Liver (tissue), 9 donors: ENCODE results near the gene TANGO6. TPM values are rescaled to one million over a fixed set of nuclear protein-coding genes. Genes with fewer than 3 reads are reported as not detected.

ENCODE experiments used
- DNase-seq: peaks from one replicate; pipeline ENCODE4 v3.0.0-alpha.2; 2017; ENCODE audit warnings: low spot score
- H3K27ac ChIP-seq, 2 donors: one replicate each; pipeline ENCODE4 v1.7.0; 2013; ENCODE audit warnings: inconsistent platforms in 2 of 2, low read length in 2 of 2, control low read depth in 1 of 2, low read depth in 1 of 2, mild to moderate bottlenecking in 1 of 2
- H3K27me3 ChIP-seq, 4 donors: one replicate each; pipeline versions ENCODE4 v1.6.1 to v1.7.0; 2013; ENCODE audit warnings: low read length in 3 of 4, inconsistent platforms in 1 of 4, mild to moderate bottlenecking in 1 of 4, moderate library complexity in 1 of 4; ENCODE audit not compliant: control insufficient read depth in 4 of 4, insufficient read depth in 4 of 4
- H3K36me3 ChIP-seq, 4 donors: one replicate each; pipeline versions ENCODE4 v1.6.1 to v1.7.0; 2013; ENCODE audit warnings: low read length in 3 of 4, mild to moderate bottlenecking in 3 of 4, low read depth in 1 of 4, moderate library complexity in 1 of 4; ENCODE audit not compliant: control insufficient read depth in 4 of 4, insufficient read depth in 3 of 4
- H3K4me1 ChIP-seq, 4 donors: one replicate each; pipeline versions ENCODE4 v1.6.1 to v1.7.0; 2013; ENCODE audit warnings: low read length in 3 of 4, mild to moderate bottlenecking in 3 of 4, moderate library complexity in 1 of 4; ENCODE audit not compliant: control insufficient read depth in 4 of 4, insufficient read depth in 4 of 4
- H3K4me3 ChIP-seq, 3 donors: one replicate each; pipeline versions ENCODE4 v1.6.1 to v1.7.0; 2013; ENCODE audit warnings: low read length in 3 of 3, control low read depth in 1 of 3, low read depth in 1 of 3, mild to moderate bottlenecking in 1 of 3
- H3K9ac ChIP-seq, 2 donors: one replicate each; pipeline ENCODE4 v1.7.0; 2013; ENCODE audit warnings: low read length in 2 of 2, mild to moderate bottlenecking in 2 of 2, moderate library complexity in 2 of 2, control low read depth in 1 of 2, low read depth in 1 of 2
- H3K9me3 ChIP-seq, 4 donors: one replicate each; pipeline versions ENCODE4 v1.6.1 to v1.7.0; 2013; ENCODE audit warnings: low read length in 3 of 4; ENCODE audit not compliant: control insufficient read depth in 4 of 4
- ATF3 ChIP-seq: IDR thresholded peaks from 2 replicates; pipeline ENCODE4 v1.6.1; 2016; ENCODE audit warnings: antibody characterized with exemption
- CTCF ChIP-seq: fragments of 150-350 bp; IDR thresholded peaks from 2 replicates; pipeline ENCODE4 v1.5.1; 2017; ENCODE audit warnings: improper control_type of control experiment, low read depth, low read length; ENCODE audit not compliant: missing input control
- FOXA1 ChIP-seq: IDR thresholded peaks from 2 replicates; pipeline ENCODE4 v1.6.1; 2016; ENCODE audit warnings: antibody characterized with exemption
- FOXA2 ChIP-seq: IDR thresholded peaks from 2 replicates; pipeline ENCODE4 v1.6.1; 2016; ENCODE audit warnings: antibody characterized with exemption
- GABPA ChIP-seq, 2 donors: IDR thresholded peaks in 1 of 2; conservative IDR thresholded peaks in 1 of 2; 2 replicates each; pipeline ENCODE4 v1.6.1; 2016; ENCODE audit warnings: antibody characterized with exemption in 2 of 2, mild to moderate bottlenecking in 1 of 2, moderate library complexity in 1 of 2
- HNF4G ChIP-seq: IDR thresholded peaks from 2 replicates; pipeline ENCODE4 v1.6.1; 2016; ENCODE audit warnings: antibody characterized with exemption
- NR2F2 ChIP-seq: IDR thresholded peaks from 2 replicates; pipeline ENCODE4 v1.6.1; 2016; ENCODE audit warnings: antibody characterized with exemption
- RAD21 ChIP-seq, 2 donors: IDR thresholded peaks; 2 replicates each; pipeline ENCODE4 v1.6.1; 2016; ENCODE audit warnings: antibody characterized with exemption in 2 of 2, mild to moderate bottlenecking in 2 of 2
- REST ChIP-seq: IDR thresholded peaks from 2 replicates; pipeline ENCODE4 v1.6.1; 2016; ENCODE audit warnings: antibody characterized with exemption, mild to moderate bottlenecking
- RXRA ChIP-seq, 2 donors: IDR thresholded peaks; 2 replicates each; pipeline ENCODE4 v1.6.1; 2017 to 2018; ENCODE audit warnings: antibody characterized with exemption in 2 of 2, mild to moderate bottlenecking in 1 of 2
- SP1 ChIP-seq: IDR thresholded peaks from 2 replicates; pipeline ENCODE4 v1.6.1; 2018; ENCODE audit warnings: antibody characterized with exemption, mild to moderate bottlenecking
- TAF1 ChIP-seq: conservative IDR thresholded peaks from 2 replicates; pipeline ENCODE4 v1.6.1; 2016; ENCODE audit warnings: antibody characterized with exemption, mild to moderate bottlenecking
- ZBTB33 ChIP-seq: IDR thresholded peaks from 2 replicates; pipeline ENCODE4 v1.6.1; 2016; ENCODE audit warnings: antibody characterized with exemption
- WGBS: extraction: QIAGEN DNeasy Blood & Tissue Kit; methylation state at CpG from one replicate; pipeline ENCODE4 v1.1.7; 2013; 5-methylcytosine and 5-hydroxymethylcytosine counted together
- polyA plus RNA-seq, 2 donors: library from polyadenylated mRNA; stranded (reverse) in 1 of 2; unstranded in 1 of 2; fragments of 200-250 nt in 1 of 2; fragments of >200 nt in 1 of 2; fragmentation: Nextera tagmentation in 1 of 2; extraction: Ambion mirVana in 1 of 2; gene quantifications; one replicate each; pipeline versions ENCODE4 v1.2.1 to v1.2.3, GENCODE V29; 2013 to 2015
- total RNA-seq, 2 donors: library from RNA; depleted of rRNA; stranded (reverse); fragments of >200 nt; gene quantifications; one replicate each; pipeline ENCODE4 v1.2.3, GENCODE V29; 2014
- donor health status: healthy.
- donor health status: healthy.
- donor health status: healthy.
- donor health status: healthy.
- donor health status: healthy.

TANGO6 gene
- total and polyA plus RNA-seq, 4 donors, result 6.8 to 40.6 (median 10.5) TPM

- peak overlapping the region in 1 of 3 donors; percentile 13 for H3K4me3 ChIP-seq
- 48% methylated on average over 5 of the region's 5 CpGs for WGBS
- peak overlapping the region; percentile 53 to 69 for H3K27ac ChIP-seq
- peaks cover 4 to 35% (median 17%) of the 10 kb centered on the region in 4 donors for H3K4me1 ChIP-seq
- H3K36me3 ChIP-seq, result peaks cover 0 to 2% (median under 1%) of the 10 kb centered on the region in 4 donors
- no peak for TF ChIP-seq NR2F2
- no peak for TF ChIP-seq REST
- TF ChIP-seq RAD21 (IDR thresholded peaks at IDR 0.05), result no peak
- no peak for TF ChIP-seq RXRA (IDR thresholded peaks at IDR 0.05)
- no peak for TF ChIP-seq ATF3
- no peak for TF ChIP-seq GABPA (IDR thresholded peaks at IDR 0.05 in 1 of 2, conservative IDR thresholded peaks at IDR 0.05 in 1 of 2)
- no peak for TF ChIP-seq CTCF
- no peak for TF ChIP-seq TAF1
- TF ChIP-seq SP1, result no peak
- no peak for TF ChIP-seq ZBTB33
- no peak for TF ChIP-seq HNF4G
- H3K9ac ChIP-seq, result peak overlapping the region in 1 of 2 donors; percentile 6
- no peaks in the 10 kb centered on the region for H3K9me3 ChIP-seq
- no peaks in the 10 kb centered on the region for H3K27me3 ChIP-seq
- no peak for DNase-seq
These were observed 66.7 kb downstream of the TANGO6 start for GRCh38 chr16:68910051-68910450.

GRCh38 chr16:68915589-68915988 lies 72.3 kb downstream of the TANGO6 start:
- H3K4me3 ChIP-seq, result no peak overlapping the region
- H3K9me3 ChIP-seq, result no peaks in the 10 kb centered on the region
- H3K9ac ChIP-seq, result no peak overlapping the region
- H3K27me3 ChIP-seq, result no peaks in the 10 kb centered on the region
- DNase-seq, result no peak
- 99% methylated on average over 2 of the region's 2 CpGs for WGBS
- H3K27ac ChIP-seq, result no peak overlapping the region
- H3K36me3 ChIP-seq, result peaks cover 2 to 16% (median 11%) of the 10 kb centered on the region in 4 donors
- no peak for TF ChIP-seq FOXA1
- TF ChIP-seq HNF4G, result no peak
- no peak for TF ChIP-seq FOXA2
- H3K4me1 ChIP-seq, result peaks cover 0 to 3% (median 0%) of the 10 kb centered on the region in 4 donors
